NAMALWA (cell line): ENCODE data around the gene COL18A1.
"Not testable (repeated sequence)": the region's sequence is repeated elsewhere in the genome, so short reads cannot be mapped to it uniquely, and the experiment has no call there.

Source experiments
- DNase-seq: peaks from one replicate; pipeline ENCODE4 v3.0.0-alpha.2; 2015; ENCODE audit warnings: low spot score

COL18A1 gene

GRCh38 chr21:45404730-45405270 lies at the start of gene COL18A1:
Gene COL18A1 (plus strand): TSS chr21:45405165. CDS start chr21:45405231, 66 bp downstream.
- no peak for DNase-seq

GRCh38 chr21:45355573-45355972 lies 49.4 kb upstream of the COL18A1 start:
- no peak for DNase-seq

- peak; percentile 22 for DNase-seq
Measured at GRCh38 chr21:45356251-45356650, 48.7 kb upstream of the COL18A1 start.

- no peak for DNase-seq
Measured at GRCh38 chr21:45356653-45357435, 48.1 kb upstream of the COL18A1 start.

- DNase-seq, result no peak
Measured at GRCh38 chr21:45357436-45358260, 47.3 kb upstream of the COL18A1 start.

GRCh38 chr21:45358261-45358670 lies 46.7 kb upstream of the COL18A1 start:
- no peak for DNase-seq

- DNase-seq, result no peak
Measured at GRCh38 chr21:45358711-45359310, 46.2 kb upstream of the COL18A1 start.

- no peak for DNase-seq
Measured at GRCh38 chr21:45359451-45360217, 45.3 kb upstream of the COL18A1 start.

- no peak for DNase-seq
Measured at GRCh38 chr21:45361033-45361997, 43.6 kb upstream of the COL18A1 start.

GRCh38 chr21:45362077-45362747 lies 42.8 kb upstream of the COL18A1 start:
- no peak for DNase-seq

- no peak for DNase-seq
Measured at GRCh38 chr21:45362748-45363145, 42.2 kb upstream of the COL18A1 start.

- DNase-seq, result not testable (repeated sequence)
Measured at GRCh38 chr21:45363272-45363671, 41.7 kb upstream of the COL18A1 start.

GRCh38 chr21:45363921-45364467 lies 41.0 kb upstream of the COL18A1 start:
- DNase-seq, result no peak

- no peak for DNase-seq
Measured at GRCh38 chr21:45364468-45365185, 40.3 kb upstream of the COL18A1 start.

- no peak for DNase-seq
Measured at GRCh38 chr21:45365186-45365607, 39.8 kb upstream of the COL18A1 start.

GRCh38 chr21:45365608-45366241 lies 39.2 kb upstream of the COL18A1 start:
- DNase-seq, result no peak

GRCh38 chr21:45366476-45366875 lies 38.5 kb upstream of the COL18A1 start:
- DNase-seq, result no peak

GRCh38 chr21:45366931-45367401 lies 38.0 kb upstream of the COL18A1 start:
- DNase-seq, result no peak
